ENCODE measurements around the gene COX17.

The COX17 gene

DNA sequence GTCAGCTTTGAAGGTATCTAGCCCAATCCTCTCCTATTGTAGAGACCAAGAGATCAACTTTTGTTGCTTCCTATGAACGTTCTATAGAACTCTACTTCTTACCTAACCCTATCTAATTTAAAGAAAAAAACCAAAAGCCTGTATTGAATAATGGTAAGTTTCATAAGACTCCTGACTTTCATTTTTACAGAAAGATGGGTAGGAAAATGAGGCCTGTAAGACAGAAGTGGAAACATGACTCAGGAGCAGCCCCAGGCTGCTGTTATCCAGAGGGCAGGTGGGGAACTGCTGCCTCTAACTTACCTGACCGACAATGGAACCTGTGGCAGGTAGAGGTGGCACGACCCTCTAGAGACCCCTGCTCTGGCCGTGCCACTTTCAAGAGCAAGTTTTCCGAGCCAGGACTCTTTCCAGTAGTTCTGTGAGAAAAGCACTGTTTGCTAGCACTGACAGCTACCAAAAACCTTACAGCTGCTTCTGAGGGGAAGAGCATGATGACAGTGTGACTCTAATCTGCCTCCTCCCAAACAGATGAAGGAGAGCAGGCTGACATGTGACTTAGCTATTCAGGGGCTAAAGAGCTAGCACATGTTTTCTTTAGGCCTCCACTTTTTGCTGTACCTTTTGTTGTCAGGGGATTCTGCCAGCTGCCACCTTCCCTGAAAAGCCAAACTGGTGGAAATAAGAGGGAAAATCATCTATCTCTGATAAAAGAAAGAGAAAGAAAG lies 34.3 kb downstream of the COX17 start:
- FAIRE-seq: no peak

DNA sequence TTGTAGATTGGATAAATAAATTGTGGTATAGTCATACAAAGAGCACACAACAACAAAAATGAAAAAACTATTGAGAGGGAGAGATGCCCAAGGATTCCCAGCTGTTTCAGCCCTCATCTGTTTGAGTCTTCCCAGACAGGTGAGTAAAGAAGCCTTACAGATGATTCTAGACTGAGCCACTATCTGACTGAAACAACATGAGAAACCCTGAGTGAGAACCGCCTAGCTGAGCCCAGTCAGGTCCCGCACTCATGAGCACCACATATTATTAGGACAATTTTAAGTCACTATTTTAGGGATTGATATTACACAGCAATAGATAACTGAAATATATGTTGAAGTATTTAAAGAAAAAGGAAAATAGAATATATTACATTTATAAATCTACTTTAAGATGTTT lies 35.8 kb downstream of the COX17 start:
- FAIRE-seq: no peak

DNA sequence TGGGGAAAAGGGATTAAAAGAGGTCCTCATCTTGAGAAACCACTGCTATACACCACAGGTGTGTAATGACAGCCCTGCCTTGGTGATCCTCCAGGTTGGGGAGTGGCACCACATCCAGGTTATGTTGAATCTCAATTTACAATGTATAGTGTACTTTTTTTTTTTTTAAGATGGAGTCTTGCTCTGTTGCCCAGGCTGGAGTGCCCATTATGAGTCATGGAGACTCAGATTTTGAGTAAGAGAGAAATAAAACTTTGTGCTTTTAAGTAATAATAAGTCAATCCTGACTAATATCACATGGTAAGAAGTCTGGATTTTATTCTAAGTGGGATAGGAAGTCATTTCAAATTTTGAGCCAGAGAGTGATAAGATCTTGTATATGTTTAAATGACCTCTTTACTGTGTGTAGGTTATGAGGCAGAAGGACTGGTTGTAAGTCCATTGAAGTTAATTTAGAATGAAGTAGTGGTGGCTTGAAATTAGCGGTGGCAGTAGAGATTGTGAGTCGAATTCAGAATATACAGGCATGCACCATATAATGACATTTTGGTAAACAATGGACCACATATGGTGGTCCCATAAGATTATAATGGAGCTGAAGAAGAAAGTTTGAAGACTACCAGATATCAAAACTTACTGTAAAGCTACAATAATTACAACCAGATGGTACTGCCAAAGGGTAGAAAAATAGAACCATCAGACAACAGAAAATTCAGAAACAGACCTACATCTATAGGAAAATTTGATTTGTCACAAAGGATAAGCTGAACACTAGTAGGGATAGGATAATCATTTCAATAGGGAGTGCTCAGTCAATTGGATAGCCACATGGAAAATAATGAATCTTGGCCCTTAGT lies 37.5 kb downstream of the COX17 start:
- no peak for FAIRE-seq

DNA sequence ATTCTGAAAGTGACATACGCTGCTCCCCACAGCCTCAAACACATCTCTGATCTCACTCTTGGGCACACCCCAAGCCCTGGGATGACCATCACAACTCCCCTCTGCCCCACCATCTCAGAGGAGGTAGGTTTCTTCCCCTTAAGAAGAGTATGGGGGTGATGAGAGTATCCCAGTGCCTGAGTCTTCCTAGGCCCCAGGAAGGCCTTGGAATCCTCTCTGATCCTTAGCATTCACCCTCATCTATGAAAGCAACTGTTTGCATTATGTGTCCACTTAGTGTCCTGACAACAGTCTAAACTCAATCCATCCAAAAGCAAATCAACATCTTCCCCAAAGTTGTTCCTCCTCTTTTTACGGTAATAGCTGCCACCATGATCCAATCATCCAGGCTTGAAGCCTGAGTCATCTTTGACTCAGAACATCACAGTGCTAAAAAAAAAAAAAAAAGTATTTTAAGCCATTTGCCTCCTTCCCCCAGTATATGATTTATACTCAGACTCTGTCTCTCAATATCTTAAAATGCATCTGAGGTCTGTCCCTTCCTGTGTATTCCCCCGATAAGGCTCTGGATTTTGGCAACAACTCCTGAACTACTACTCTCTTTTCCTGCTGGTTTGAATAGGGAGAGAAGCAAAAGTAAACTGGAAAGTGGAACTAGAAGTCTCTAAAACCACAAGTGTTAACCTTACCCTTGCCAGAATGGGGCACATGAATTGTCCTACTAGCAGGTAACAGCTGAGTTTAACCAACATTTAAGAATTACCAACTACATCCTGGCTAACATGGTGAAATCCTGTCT lies 39.3 kb downstream of the COX17 start:
- no peak for FAIRE-seq

DNA sequence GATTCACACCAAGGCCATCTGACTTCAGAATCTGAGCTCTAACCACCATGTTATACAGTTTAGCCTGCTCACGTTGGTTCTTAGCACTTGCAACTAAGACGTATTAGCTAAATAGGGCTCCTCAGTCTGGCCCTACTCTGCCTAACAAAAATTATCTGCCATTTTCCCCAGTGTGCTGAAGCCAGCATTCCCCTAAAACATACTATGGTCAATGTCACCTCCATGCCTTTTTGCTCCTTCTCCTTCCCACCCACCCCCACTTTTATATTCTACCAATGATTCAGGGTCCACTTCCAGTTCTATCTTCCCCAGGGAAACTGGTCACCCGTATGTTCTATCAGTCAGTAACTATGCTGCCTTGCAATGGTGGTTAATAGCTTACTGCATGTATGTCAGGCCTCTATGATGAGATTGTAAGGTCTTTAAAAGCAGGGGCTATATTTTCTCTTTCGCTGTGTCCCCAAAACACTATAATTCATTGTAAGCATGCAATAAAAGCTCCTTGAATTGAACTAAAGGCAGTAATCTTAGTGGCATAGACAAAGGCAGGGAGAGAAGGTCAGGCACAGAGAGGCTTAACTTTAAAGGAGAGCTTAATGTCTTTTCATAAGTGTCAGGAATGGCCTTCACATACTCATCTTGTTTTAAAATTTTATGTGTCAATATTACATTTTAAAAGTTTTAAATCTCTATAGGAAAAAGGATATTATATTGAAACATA lies 40.2 kb downstream of the COX17 start:
- FAIRE-seq: no peak

DNA sequence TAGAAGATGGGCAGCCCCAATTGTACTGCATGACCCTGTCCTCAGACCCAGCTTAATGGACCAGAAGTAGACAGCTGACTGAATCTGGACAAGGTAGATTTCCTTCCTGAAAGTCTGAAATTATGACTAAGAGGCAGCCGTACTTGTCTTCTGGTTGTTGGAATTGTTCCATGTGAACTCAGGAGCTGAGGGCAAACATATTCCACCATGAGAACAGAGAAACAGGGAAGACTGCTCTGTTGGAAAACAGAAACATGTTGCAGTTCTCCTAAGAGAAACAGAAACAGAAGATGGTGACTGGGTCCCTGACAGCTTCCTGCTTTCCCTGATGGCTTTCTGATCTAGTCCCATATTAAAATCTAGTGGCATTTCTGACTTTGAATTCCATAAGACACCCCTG lies 41.0 kb downstream of the COX17 start:
- FAIRE-seq: no peak

DNA sequence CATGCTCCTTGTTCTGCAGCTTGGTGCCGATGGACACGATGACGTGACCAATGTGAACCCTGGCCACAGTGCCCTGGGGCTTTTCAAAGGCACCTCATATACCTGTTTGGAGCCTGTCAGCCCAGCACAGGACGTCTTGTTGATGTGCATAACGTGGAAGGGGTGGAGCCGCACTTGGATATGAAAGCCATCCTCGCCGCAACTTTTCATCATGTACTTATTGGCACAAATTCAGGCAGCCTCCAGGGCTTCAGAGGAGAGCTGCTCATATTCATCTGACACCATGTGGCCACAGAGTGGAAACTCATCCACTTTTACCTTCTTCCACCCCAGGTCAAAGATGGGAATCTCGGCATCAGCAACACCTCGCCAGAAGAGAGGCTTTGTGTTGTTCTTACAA lies 41.5 kb downstream of the COX17 start:
- FAIRE-seq: no peak

DNA sequence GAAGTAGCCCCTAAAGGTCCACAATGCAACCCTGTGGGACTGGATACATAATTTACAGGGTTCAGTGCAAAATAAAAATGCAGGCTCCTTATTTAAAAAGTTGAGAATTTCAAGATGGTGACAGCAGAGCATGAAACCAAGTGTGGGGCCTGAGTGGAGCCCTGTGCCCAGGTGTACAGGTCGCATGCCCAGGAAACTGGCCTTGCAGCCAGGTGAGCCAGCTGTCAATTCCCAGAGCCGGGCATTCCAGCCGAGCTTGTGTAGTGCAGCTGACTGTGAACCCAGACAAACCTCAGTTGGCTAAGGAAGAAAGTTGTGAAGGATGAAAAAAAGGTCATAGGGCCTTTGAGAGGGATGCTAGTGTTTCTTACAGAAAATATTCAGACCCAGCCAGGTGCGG lies 44.4 kb downstream of the COX17 start:
- FAIRE-seq: no peak

DNA sequence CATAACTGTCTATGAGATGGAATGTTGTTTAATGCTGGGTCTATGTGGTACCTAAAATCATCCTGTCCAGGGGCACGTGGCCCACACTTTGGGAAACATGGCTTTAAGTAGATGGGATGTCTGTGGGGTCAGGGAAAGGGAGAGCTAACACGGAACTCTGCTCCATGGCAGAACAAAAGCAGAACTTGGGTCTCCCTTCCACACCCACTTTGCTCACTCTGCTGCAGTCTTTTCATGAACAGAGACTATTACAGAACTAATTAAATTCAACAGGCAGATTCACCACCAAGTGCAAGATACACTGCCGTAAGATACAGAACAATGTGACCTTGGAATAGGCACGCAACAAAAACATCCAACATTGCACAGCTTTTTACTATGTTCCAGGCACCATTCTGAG lies 45.0 kb downstream of the COX17 start:
- no peak for FAIRE-seq

DNA sequence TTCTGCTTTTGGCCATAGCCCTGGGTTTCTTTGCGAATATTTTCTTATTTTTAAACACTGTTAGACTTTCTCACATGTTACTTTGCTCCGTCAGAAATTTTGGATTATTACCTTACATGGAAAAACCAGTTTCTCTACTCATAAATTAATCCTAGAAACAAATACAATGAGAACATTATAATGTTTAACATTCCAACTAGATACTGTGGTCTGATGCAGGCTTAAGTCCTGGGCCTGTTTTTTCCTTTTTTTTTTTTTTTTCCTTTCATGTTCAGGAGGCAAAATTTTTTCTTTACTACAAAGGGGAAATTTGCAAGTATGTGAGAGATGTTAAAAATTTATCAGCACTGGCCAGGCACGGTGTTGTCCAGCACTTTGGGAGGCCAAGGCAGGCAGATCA lies 45.7 kb downstream of the COX17 start:
- FAIRE-seq: no peak

DNA sequence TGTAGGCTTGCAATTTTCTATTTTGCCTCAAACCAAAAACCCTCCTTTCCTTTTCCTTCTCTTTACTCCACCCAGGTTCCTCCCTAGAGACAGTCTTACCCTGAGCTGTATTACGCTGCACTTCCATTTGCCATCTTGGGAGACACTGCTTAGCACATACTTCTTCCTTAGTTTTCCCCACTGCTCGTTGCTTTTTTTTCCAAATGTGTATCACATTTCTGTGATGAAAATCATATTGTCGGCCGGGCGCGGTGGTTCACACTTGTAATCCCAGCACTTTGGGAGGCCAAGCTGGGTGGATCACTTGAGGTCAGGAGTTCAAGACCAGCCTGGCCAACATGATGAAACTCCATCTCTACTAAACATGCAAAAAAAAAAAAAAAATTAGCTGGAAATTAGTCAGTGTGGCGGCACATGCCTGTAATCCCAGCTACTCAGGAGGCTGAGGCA lies 46.3 kb downstream of the COX17 start:
- FAIRE-seq: no peak

DNA sequence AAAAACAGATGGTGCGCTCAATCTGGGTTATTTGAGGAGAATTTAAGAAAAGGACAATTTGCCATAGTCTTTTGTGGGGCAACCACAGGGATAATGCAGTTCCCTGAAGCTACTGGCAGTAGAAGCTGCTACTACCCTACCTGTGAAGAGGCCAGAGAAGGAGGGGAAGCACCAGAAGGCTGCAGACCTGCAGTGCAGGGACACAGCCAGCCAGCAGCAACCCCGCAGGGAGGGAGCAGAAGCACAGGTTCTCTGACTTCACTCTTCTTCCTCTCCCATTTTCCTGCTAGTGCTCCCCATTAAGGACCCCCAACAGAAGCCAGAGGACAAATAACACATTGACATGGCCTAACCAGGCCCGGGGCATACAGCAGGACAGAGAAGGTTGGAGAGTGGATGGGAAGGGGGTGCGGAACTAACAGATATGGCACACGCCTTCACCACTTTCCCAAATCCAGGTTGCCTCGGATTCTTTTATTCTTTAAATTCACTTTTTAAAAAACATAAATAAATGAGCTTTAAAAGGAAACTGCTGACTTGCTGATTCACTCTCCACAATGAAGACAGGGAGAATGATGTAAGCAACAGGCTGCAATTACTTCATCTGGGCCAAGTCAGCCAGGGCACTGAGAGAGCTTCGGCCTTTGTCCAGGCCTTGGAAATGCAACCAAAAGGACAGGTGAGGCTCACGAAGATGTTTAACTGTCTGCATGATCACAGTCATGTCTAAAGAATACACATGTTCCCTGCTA lies 46.9 kb downstream of the COX17 start:
- FAIRE-seq: no peak

DNA sequence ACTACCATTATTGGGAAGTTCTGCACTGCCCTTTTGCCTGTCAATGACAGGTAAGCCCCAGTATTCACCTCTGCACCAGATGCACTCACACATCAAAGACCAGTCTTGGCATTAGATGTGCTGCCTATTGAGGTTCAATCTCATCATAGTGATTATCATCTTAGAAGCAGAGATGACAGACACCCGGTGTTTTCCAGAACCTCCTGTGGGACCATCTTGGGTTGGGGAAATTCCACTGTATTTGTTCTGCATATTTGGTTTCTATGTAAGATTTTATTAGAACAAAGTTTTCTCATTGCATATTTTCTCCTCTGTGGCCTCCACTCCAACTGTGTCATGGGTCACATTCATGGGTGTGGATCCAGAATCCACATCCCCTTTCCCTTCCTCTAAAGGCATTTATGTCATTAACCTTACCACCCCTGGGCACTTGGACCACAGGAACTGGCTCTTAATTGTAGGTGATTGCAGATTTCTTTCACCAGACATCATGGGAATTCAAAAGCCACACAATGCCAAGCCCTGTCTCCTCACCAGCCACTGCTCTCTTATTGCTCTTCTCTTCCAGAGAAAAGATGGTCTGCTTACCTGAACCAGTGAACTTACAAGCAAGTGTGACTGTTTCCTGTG lies 48.3 kb downstream of the COX17 start:
- no peak for FAIRE-seq

DNA sequence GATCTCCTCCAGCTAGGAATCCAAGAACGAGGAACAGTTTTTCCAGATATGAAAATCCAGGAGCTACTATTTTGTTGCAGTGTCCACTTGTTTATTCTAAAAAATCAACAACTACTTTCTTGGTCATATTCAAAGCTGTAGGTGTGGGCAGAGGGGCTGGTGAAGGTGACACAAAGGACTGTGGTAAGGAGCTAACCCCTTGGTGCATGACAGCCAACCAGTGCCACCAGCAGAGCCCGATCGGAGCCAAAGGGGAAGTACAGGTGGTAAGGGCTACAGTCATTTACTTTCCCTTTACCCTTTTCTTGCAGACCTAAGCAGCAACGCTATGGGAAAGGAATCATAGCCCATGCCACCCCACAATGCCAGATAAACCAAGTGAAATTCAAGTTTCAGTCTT lies 48.8 kb downstream of the COX17 start:
- no peak for FAIRE-seq

DNA sequence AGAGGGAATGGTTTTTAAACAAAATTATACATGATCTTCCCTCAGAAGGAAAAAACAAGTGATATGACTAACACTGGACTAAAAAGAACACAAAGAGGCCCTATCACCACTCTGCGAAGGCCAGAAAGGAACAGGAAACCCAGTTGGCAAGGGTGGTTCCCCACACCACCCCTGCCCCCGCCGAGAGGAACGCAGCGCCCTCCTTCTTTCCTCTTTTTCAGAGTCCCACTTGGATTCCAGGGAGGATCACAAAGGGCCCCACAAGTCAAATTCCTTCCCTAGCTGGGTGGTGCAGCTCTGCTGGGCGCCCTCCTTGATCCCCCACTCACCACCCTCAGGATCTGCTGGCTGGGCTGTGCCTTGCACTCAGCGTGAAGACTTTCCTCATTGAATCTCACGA lies 49.7 kb downstream of the COX17 start:
- no peak for FAIRE-seq

DNA sequence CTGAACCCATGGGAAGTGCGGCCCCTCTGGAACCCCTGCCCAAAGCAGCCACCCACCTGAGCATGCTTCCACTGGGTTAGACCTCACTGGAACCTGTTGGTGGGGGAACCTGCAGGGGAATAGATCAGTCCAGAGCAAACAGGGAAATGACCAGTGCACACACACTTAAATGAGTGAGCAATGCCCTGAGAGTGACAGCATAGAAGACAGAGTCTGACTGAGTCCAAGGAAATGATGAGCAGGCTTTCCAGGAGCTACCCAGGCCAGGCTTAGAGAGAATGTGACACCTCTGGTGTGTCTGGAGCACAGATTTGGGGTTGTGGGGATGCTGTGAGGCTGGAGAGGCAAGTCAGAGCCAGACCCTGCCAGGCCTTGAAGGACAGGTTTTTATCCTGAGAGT lies 51.0 kb downstream of the COX17 start:
- FAIRE-seq: no peak

DNA sequence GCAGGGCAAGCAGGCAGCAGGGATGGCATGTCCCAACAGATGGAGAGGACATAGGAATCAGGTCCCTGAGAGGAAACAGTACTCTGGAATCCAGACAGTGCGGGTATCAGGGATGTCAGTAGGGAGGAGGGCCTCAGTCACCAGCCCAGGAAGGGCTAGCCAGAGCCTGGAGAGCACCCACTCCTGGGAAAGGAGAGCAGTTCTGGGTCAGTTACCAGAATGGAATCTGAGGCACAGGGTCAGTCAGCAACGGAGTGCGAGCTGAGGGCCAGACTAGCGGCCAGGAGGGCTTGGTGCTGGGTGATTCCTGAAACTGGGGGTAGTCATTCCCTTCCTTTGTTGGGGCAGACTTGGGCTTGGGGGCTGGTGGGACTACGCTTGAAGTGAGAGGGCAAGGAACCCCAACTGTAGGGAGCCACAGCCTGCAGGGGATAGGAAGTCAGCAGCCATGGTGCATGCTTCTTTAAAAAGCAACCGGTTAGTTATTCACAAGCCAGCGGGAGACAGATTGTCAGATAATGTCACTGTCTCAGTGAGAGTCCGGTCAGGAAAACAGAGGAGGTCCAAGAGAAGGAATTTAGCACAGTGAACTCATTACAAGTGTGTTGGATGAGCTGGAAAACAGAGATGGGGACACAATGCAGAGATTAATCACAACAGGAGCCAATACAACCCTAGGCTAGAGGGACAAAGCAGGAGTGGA lies 51.6 kb downstream of the COX17 start:
- no peak for FAIRE-seq

DNA sequence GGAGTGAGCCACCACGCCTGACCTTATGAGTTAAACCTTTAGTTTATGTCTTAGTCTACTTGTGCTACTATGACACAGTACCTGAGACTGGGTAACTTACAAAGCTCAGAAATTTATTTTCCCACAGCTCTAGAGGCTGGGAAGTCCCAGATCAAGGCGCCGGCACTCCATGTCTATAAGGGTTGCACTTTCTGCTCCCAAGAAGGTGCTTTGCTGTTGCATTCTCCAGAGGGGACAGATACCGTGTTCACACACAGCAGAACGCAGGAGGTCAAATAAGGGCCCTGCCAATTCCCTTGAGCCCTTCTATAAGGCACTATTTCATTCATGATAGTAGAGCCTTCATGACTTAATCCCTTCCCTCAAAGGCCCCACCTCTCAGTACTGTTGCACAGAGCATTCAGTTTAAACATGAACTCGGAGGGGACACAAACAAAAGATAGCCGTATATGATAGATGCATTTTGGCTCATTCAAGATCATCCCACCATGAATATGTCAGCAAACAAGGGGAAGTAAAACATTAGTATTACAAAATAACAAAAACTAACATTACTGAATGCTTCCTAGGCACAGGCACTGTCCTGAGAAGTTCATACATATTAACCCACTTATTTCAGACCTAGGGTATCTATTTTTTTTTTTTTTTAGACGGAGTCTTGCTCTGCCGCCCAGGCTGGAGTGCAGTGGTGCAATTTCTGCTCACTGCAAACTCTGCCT lies 53.0 kb downstream of the COX17 start:
- FAIRE-seq: no peak

DNA sequence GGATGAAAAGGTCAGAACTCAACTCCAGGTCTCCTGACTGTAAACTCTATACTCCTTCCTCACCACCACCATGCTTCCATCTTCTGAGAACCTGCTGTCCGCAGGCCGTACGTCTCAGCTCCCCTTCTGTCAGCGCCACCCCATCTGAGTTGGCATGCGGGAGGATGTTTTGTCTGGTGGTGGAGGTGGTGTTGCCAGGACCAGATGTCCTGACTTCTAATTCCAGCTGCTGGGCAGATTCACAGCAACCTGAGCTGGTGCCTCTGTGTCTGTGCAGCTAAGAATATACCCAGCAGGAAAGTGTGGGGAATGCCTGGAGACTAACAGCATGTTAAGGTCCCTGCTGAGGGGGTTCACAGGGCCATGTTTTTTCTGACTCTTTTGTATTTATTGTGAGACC lies 56.3 kb downstream of the COX17 start:
- no peak for FAIRE-seq

Measured in A204.1 (cell line).